ENCODE data around the gene HCFC1R1.

- no peak for TF ChIP-seq TAF1 (IDR thresholded peaks at IDR 0.05; ENCODE audit: borderline replicate concordance, insufficient read depth, low read length)
- TF ChIP-seq REST (IDR thresholded peaks at IDR 0.05; ENCODE audit: insufficient read depth in 1 of 2, low read depth in 2 of 2, low read length in 2 of 2): no peak
- TF ChIP-seq POLR2AphosphoS5 (IDR thresholded peaks at IDR 0.05; ENCODE audit: low read depth, low read length): no peak
- TF ChIP-seq SIN3A (IDR thresholded peaks at IDR 0.05; ENCODE audit: borderline replicate concordance, insufficient read depth, low read length): no peak
Measured at GRCh38 chr16:3065069-3065741, 41.5 kb upstream of the HCFC1R1 start, which contains the start of gene IL32.
